NCI-H82 (cell line): ENCODE results near the gene FABP7.
"Not testable (repeated sequence)": the region's sequence is repeated elsewhere in the genome, so short reads cannot be mapped to it uniquely, and the experiment has no call there.

Experiments
- DNase-seq: peaks from one replicate; lab custom pipeline; 2025; lab: John Stamatoyannopoulos, UW

FABP7 gene

DNA sequence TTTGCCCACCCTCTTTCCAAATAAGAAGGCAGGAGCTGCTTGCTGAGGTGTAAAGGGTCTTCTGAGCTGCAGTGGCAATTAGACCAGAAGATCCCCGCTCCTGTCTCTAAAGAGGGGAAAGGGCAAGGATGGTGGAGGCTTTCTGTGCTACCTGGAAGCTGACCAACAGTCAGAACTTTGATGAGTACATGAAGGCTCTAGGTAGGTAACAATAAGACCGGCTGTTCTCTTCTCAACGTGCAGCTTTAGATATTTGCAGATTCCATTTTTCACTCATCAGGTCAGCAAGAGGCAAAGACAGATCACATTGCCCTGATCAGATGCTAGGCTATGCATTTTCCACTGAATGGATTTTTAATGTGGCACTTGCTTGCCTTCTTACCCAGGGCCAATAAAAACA, at the start of gene FABP7:
Gene FABP7, plus strand, starts transcription at position 50 of the 400 bp plus-strand sequence. Its CDS starts 79 bp downstream, at position 129.
- DNase-seq, result no peak

DNA sequence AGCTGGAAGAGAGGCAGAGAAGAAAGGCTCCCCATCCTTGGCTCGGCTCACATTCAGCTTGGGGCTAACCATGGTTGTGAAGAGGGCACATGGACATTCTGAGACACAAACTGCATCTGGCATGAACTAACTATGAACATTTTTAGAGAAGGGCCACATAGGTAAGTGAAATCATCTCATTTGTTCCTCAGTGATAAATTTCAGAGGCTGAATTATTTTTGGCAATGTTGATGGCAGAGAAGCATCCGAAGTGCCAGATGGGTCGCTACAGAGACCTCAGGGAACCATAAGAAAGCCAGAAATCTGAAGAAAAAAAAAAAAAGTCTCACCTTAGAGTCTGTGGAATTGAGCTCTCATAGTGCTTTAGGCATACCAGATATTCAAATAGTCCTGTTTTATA, 49.2 kb upstream of the FABP7 start:
- no peak for DNase-seq

GRCh38 chr6:122730775-122731386, 48.6 kb upstream of the FABP7 start:
- peak; percentile 75 for DNase-seq

DNA sequence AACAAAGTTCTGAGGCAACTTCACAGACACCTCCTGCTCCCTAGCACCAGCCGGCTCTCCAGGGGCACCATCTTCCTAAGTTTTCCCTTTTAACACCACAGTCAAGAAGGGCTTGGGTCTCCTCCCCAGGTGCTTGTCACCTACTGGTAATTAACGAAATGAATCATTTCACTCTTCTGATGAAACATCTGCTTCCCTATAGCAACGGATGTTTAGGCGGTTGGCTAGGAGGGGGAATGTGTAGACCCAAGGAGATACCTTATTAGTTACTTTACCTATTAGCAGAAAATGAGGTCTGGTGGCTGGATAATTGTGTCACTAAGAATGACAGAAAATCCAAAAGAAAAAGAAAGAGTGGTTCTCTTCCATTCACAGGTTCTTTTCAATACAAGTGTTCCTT, 46.3 kb upstream of the FABP7 start:
- peak; percentile 64 for DNase-seq

GRCh38 chr6:122734529-122735395, 44.8 kb upstream of the FABP7 start:
- DNase-seq, result peak; percentile 40

GRCh38 chr6:122735582-122735981, 43.9 kb upstream of the FABP7 start:
- peak; percentile 83 for DNase-seq

GRCh38 chr6:122736163-122736562, 43.4 kb upstream of the FABP7 start:
- DNase-seq, result peak; percentile 78

DNA sequence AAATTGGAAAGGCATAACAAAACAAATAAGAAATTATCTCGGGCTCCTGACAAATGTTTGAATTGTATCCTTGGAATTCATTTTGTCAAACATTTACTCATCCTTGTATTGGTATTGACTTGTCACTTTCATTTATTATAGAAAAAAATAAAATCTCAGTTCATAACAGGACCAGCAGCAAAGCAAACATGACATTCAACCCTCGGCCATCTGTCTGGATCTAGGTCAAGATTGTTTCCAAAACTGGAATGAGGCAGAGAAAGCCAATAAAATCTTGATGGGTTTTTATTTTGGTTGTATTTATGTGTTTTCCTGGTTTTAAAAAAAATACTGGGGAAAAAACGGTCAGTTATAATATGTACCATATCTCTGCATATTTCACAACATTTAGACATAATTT, 42.9 kb upstream of the FABP7 start:
- DNase-seq, result peak; percentile 49

GRCh38 chr6:122740091-122740490, 39.4 kb upstream of the FABP7 start:
- DNase-seq, result no peak

DNA sequence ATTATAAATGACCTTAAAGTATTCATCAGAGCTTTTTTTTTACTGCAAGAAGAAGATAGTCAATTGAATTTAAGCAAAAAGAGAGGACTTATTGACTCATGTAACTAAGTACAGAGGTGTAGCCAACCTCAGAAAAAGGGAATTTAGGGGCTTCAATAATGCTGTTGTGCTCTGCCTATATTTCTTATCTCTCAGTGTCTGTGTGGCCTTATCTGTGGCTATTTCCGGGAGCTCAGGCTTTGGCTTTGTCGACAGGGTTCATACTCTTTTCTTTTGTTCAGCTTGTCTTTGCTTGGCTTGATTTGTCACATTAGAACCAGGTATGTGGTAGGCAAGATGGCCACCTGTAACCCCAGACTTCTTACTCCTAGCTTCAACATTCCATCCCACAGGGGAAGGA, 38.6 kb upstream of the FABP7 start:
- no peak for DNase-seq

- peak; percentile 11 for DNase-seq
Observed at GRCh38 chr6:122744247-122744646, 35.3 kb upstream of the FABP7 start.

DNA sequence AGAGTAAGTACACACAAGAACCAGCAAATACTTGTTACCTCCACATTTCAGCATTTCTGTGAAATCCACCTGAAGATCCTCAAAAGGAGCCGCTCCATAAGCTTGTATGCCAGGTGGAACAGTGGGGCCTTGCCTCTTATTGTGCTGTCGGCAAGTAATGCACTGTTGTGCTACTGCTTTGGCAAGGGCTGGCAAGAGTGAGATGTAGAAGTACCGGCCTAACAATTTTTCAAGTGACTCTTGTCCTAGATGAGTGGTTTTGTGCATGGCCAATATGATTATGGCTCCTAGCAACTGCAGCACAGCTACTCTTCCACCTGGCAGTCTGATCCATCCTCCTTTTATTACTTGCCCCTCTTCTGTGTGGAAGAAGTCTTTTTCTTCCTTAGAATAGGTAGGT, 34.7 kb upstream of the FABP7 start:
- DNase-seq, result not testable (repeated sequence)

GRCh38 chr6:122746688-122747087, 32.8 kb upstream of the FABP7 start:
- DNase-seq, result no peak

DNA sequence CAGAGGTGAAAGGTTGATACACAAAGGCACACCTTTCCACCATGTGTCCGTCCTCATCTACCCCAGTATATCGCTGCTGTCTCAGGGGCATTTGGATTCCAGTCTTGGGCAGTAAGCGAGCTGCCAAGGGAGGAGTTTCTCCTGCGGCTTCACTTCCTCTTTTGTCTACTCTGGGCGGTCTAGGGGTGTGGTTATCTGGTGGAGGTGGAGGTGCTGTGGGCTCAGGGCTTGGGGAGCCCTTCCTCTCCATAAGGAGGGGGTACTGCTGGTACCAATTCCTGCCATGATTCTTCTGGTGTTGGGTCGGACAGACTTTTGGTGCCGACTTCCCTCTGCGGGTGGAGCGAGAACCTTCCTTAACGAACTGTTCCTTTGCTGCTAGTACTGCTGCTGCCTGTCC, 31.9 kb upstream of the FABP7 start:
- DNase-seq, result no peak

GRCh38 chr6:122748945-122749344, 30.6 kb upstream of the FABP7 start:
- not testable (repeated sequence) for DNase-seq

DNA sequence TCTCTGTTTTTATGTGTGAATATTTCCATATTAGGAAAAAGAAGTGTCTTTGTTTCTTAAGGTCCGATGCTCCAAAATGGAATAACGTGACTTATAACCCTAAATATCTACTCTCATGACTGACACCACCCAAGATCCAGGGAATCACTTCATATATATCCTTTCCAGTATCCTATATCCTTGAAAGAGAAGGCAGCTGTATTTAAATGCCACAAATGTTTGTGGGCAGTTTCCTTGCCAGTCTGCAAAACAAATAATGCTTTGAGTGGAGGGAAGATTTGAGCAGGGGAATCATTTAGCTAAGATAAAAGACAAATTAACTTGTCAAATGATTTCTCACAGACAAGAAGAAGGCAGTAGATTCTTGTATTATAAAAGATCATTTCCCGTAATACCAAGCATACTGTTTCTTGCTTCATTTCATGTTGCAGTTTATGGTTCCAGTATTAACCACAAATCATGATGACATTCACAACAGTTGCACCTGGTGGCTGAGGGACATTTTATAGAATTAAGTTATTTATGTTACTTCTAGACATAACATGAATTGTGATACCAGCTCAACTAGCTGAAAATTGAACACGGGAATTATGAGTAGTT, 30.0 kb upstream of the FABP7 start:
- DNase-seq, result no peak

GRCh38 chr6:122751326-122751725, 28.2 kb upstream of the FABP7 start:
- no peak for DNase-seq

DNA sequence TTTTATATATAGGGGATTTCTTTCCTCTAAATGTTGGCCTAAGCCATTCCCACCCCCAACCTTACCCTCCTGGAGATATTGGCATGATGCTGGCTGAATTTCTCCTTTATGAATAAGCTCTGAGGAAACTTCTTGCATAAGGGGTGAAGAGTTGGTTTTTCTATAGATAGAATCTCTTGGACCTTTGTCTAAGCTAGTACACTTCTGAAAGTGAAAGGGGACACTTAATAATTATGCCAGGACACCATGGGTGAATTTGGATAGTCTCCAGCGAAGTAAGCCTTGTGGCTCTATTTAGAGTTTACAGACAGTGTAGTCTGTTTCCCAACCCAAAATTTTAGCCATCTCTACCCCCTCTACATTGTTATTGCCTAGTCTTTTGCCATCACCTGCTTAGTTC, 27.1 kb upstream of the FABP7 start:
- no peak for DNase-seq

DNA sequence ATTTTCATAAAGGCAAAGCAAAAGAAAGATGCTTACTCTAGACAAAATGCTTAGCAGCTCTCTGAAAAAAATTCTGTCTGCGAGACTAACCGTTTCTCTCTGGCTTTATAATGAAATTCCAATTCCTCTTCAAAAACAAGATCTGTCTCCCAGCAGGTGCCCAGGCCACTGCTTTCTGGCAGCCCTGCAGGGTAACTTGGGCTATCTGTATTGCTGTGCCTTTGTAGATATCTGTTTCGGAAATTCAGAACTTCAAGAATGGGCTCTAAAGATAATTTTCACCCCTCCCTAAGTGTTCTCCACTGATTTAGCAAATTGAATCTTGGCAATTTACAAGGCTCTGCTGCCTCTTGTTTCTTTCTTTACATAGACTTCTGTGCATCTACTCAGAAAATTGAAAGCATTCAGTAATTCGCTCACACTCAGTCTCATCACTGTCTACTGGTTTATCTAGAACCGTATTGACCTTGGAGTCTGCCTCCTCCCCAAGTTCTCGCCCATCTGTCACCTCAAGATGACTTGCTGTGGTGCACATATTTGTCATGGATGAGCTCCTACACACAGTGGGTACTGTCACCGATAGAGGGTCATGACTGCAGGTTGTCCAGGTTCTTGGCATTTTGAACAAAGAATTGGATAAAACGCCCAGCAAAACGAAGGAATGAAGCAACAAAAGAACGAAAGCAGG, 26.4 kb upstream of the FABP7 start:
- no peak for DNase-seq

DNA sequence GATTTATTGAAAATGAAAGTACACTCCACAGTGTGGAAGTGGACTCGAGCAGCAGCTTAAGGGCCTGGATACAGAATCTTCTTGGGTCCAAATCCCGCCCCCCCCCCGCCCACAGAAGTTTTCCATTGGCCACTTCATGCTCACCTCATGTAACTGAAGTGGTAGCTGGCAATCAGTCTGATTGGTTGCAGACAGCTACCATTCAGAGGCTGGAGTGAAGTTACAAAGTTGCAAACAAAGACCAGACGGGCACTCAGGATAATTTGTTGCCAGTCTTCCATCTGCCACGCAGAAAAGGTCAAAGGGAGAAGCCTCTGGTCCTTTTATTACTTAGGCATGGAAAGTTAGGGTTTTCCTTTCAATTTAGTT, 25.8 kb upstream of the FABP7 start:
- no peak for DNase-seq

- no peak for DNase-seq
Observed at GRCh38 chr6:122754191-122754731, 25.3 kb upstream of the FABP7 start.

- DNase-seq, result no peak
Observed at GRCh38 chr6:122755901-122756300, 23.6 kb upstream of the FABP7 start.
